SK-N-SH (cell line): ENCODE results near the gene DENND10. TPM values are rescaled to one million over a fixed set of nuclear protein-coding genes. Genes with fewer than 3 reads are reported as not detected.

Source experiments
- CTCF ChIA-PET: fragments of 300-600, 350-600 bp; formaldehyde crosslinking; extraction: SDS; loops from one replicate; lab custom pipeline; 2021; lab: Yijun Ruan, JAX
- POLR2A ChIA-PET: fragments of 350-600 bp; sonication (Branson Sonifier 250); formaldehyde crosslinking; extraction: SDS; loops from one replicate; lab custom pipeline; 2020; ENCODE audit warnings: antibody characterized with exemption, inconsistent platforms; lab: Yijun Ruan, JAX
- DNase-seq: peaks from one replicate; pipeline ENCODE4 v3.0.0; 2012
- H2AFZ ChIP-seq: fragments of 200-600 bp; sonication (generic); 2 replicates; pipeline ENCODE4 v1.8.1; 2016; ENCODE audit warnings: antibody characterized with exemption, mild to moderate bottlenecking, low read depth
- H3F3A ChIP-seq: fragments of 200-600 bp; sonication (generic); replicated peaks from 2 replicates; pipeline ENCODE3; 2016; ENCODE audit warnings: antibody characterized with exemption, mild to moderate bottlenecking; ENCODE audit not compliant: insufficient read depth
- H3K27ac ChIP-seq, 2 experiments: fragments of 200-500 bp in 1 of 2; fragments of 200-600 bp in 1 of 2; sonication (Bioruptor generic) in 1 of 2; sonication (generic), shearing (Covaris generic) in 1 of 2; 2 replicates each; pipeline versions ENCODE4 v1.5.1 to v1.6.1; 2014 to 2016; ENCODE audit warnings: low read depth in 2 of 2, inconsistent platforms in 1 of 2, low read length in 1 of 2, mild to moderate bottlenecking in 1 of 2, mixed read lengths in 1 of 2
- H3K27me3 ChIP-seq: fragments of 200-600 bp; sonication (generic), shearing (Covaris generic); 2 replicates; pipeline ENCODE4 v1.6.1; 2016; ENCODE audit warnings: mixed run types; ENCODE audit not compliant: insufficient read depth
- H3K36me3 ChIP-seq, 2 experiments: fragments of 200-500 bp in 1 of 2; fragments of 200-600 bp in 1 of 2; sonication (Bioruptor generic) in 1 of 2; sonication (generic) in 1 of 2; replicated peaks in 1 of 2; 2 replicates each; pipeline versions ENCODE3 to v1.5.1; 2014 to 2016; ENCODE audit warnings: low read length in 1 of 2, mild to moderate bottlenecking in 1 of 2; ENCODE audit not compliant: insufficient read depth in 2 of 2, control insufficient read depth in 1 of 2
- H3K4me1 ChIP-seq, 2 experiments: fragments of 200-500 bp in 1 of 2; fragments of 200-600 bp in 1 of 2; sonication (Bioruptor generic) in 1 of 2; sonication (generic), shearing (Covaris generic) in 1 of 2; 2 replicates each; pipeline versions ENCODE4 v1.5.1 to v1.6.1; 2014 to 2016; ENCODE audit warnings: low read depth in 1 of 2, low read length in 1 of 2, mixed run types in 1 of 2; ENCODE audit not compliant: insufficient read depth in 2 of 2, control insufficient read depth in 1 of 2
- H3K4me2 ChIP-seq: fragments of 200-600 bp; sonication (generic), shearing (Covaris generic); 2 replicates; pipeline ENCODE4 v1.6.1; 2017; ENCODE audit warnings: mixed run types
- H3K4me3 ChIP-seq, 2 experiments: fragments of 200-500 bp in 1 of 2; fragments of 200-600 bp in 1 of 2; sonication (Bioruptor generic) in 1 of 2; sonication (generic), shearing (Covaris generic) in 1 of 2; 2 replicates each; pipeline versions ENCODE4 v1.5.1 to v1.8.1; 2014 to 2016; ENCODE audit warnings: low read depth in 2 of 2, inconsistent platforms in 1 of 2, low read length in 1 of 2, mild to moderate bottlenecking in 1 of 2, mixed read lengths in 1 of 2, moderate library complexity in 1 of 2
- H3K79me2 ChIP-seq: fragments of 200-600 bp; sonication (generic); 2 replicates; pipeline ENCODE4 v1.8.1; 2017; ENCODE audit warnings: mild to moderate bottlenecking; ENCODE audit not compliant: insufficient read depth
- H3K9ac ChIP-seq: fragments of 200-600 bp; sonication (generic); 2 replicates; pipeline ENCODE4 v1.6.1; 2017; ENCODE audit warnings: mixed run types
- H3K9me2 ChIP-seq: fragments of 200-600 bp; sonication (generic); 2 replicates; pipeline ENCODE4 v1.6.1; 2017; ENCODE audit warnings: mixed run types
- H3K9me3 ChIP-seq: fragments of 200-600 bp; sonication (generic); 2 replicates; pipeline ENCODE4 v1.6.1; 2017; ENCODE audit warnings: mixed run types, mild to moderate bottlenecking, moderate library complexity
- H4K20me1 ChIP-seq: fragments of 200-600 bp; sonication (generic); 2 replicates; pipeline ENCODE4 v1.6.1; 2017; ENCODE audit warnings: mild to moderate bottlenecking, mixed run types; ENCODE audit not compliant: insufficient read depth
- CTCF ChIP-seq: fragments of 200-600 bp; sonication (generic); IDR thresholded peaks from 2 replicates; pipeline ENCODE4 v1.6.1; 2017; ENCODE audit warnings: antibody characterized with exemption, mild to moderate bottlenecking, moderate library complexity
- FOXJ3 ChIP-seq: sonication (generic); formaldehyde crosslinking; IDR thresholded peaks from 2 replicates; pipeline ENCODE4 v1.5.1; 2020; ENCODE audit warnings: mild to moderate bottlenecking, missing genetic modification reagents
- IRF3 ChIP-seq: fragments of 150-350 bp; IDR thresholded peaks from 2 replicates; pipeline ENCODE4 v1.6.1; 2016; ENCODE audit warnings: mild to moderate bottlenecking, low read depth, low read length
- MEF2A ChIP-seq: IDR thresholded peaks from 2 replicates; pipeline ENCODE4 v1.4.0; 2012; ENCODE audit warnings: low read depth, borderline replicate concordance
- MXI1 ChIP-seq: IDR thresholded peaks from 2 replicates; pipeline ENCODE4 v1.6.1; 2012; ENCODE audit warnings: mild to moderate bottlenecking, low read depth, low read length, improper control_type of control experiment
- RAD21 ChIP-seq: IDR thresholded peaks from 2 replicates; pipeline ENCODE4 v1.6.1; 2012; ENCODE audit warnings: mild to moderate bottlenecking, low read length
- RCOR1 ChIP-seq: fragments of 150-350 bp; IDR thresholded peaks from 2 replicates; pipeline ENCODE4 v1.6.1; 2017; ENCODE audit warnings: antibody characterized with exemption, low read length
- RFX5 ChIP-seq: IDR thresholded peaks from 2 replicates; pipeline ENCODE4 v1.6.1; 2012; ENCODE audit warnings: mild to moderate bottlenecking, improper control_type of control experiment, low read length
- SMC3 ChIP-seq: IDR thresholded peaks from 2 replicates; pipeline ENCODE4 v1.6.1; 2012; ENCODE audit warnings: low read depth, low read length, improper control_type of control experiment
- TAF1 ChIP-seq: IDR thresholded peaks from 2 replicates; pipeline ENCODE4 v1.6.1; 2012; ENCODE audit warnings: low read depth, mild to moderate bottlenecking, low read length, moderate library complexity, borderline replicate concordance
- TEAD4 ChIP-seq: IDR thresholded peaks from 2 replicates; pipeline ENCODE4 v1.4.0; 2012; ENCODE audit warnings: mild to moderate bottlenecking, borderline replicate concordance; ENCODE audit not compliant: insufficient read depth
- ZBTB33 ChIP-seq: IDR thresholded peaks from 2 replicates; pipeline ENCODE4 v1.4.0; 2012; ENCODE audit warnings: low read depth, borderline replicate concordance
- WGBS: methylation state at CpG from one replicate; pipeline ENCODE4 v1.1.6; 2017; ENCODE audit warnings: low lambda C conversion rate; 5-methylcytosine and 5-hydroxymethylcytosine counted together
- polyA plus RNA-seq, 3 experiments: library from polyadenylated mRNA; depleted of rRNA; stranded (reverse); fragments of >200 nt; gene quantifications; 2 replicates each; pipeline ENCODE4 v1.2.3, GENCODE V29; 2012

Gene DENND10
- polyA plus RNA-seq, 1 of the 3 experiments (the other 2 are of a cell fraction): 48.4 TPM

- Histone ChIP-seq H3K9me2 (no peaks in the 10 kb centered on the region), H2AFZ (no peak overlapping the region), H3K27me3 (no peaks in the 10 kb centered on the region), H3K4me1 (no peaks in the 10 kb centered on the region), H3K9ac (no peak overlapping the region), H3K4me2 (no peak overlapping the region), H3K36me3 (peaks cover 29 to 76% of the 10 kb centered on the region in 2 experiments), H3K9me3 (no peaks in the 10 kb centered on the region), H3K4me3 (no peak overlapping the region), H4K20me1 (no peaks in the 10 kb centered on the region), H3K79me2 (peaks cover 6% of the 10 kb centered on the region; the same call in 1 of the 2 replicates), H3F3A (peaks cover 13% of the 10 kb centered on the region), H3K27ac (no peak overlapping the region)
- 81% methylated on average over 4 of the region's 4 CpGs for WGBS
- ChIA-PET CTCF (no interaction called here), POLR2A (no interaction called here)
- no peak for TF ChIP-seq FOXJ3 (CRISPR knock-in tag)
- TF ChIP-seq CTCF: no peak
- no peak for TF ChIP-seq RFX5
- no peak for TF ChIP-seq TEAD4
- TF ChIP-seq RAD21: no peak
- TF ChIP-seq ZBTB33: no peak
- TF ChIP-seq MXI1: no peak
- TF ChIP-seq RCOR1: no peak
- TF ChIP-seq IRF3: no peak
- no peak for TF ChIP-seq MEF2A
- no peak for TF ChIP-seq SMC3
- TF ChIP-seq TAF1: no peak
- DNase-seq: no peak
Observed at GRCh38 chr10:119112056-119112455, 8.1 kb downstream of the DENND10 start.
